SK-N-SH (cell line): Measurements from ENCODE around the gene DHODH. TPM values are rescaled to one million over a fixed set of nuclear protein-coding genes. Genes with fewer than 3 reads are reported as not detected.

Source experiments
- CTCF ChIA-PET: fragments of 300-600, 350-600 bp; formaldehyde crosslinking; extraction: SDS; loops from one replicate; lab custom pipeline; 2021; lab: Yijun Ruan, JAX
- POLR2A ChIA-PET: fragments of 350-600 bp; sonication (Branson Sonifier 250); formaldehyde crosslinking; extraction: SDS; loops from one replicate; lab custom pipeline; 2020; ENCODE audit warnings: antibody characterized with exemption, inconsistent platforms; lab: Yijun Ruan, JAX
- DNase-seq: peaks from one replicate; pipeline ENCODE4 v3.0.0; 2012
- H2AFZ ChIP-seq: fragments of 200-600 bp; sonication (generic); 2 replicates; pipeline ENCODE4 v1.8.1; 2016; ENCODE audit warnings: antibody characterized with exemption, mild to moderate bottlenecking, low read depth
- H3F3A ChIP-seq: fragments of 200-600 bp; sonication (generic); replicated peaks from 2 replicates; pipeline ENCODE3; 2016; ENCODE audit warnings: antibody characterized with exemption, mild to moderate bottlenecking; ENCODE audit not compliant: insufficient read depth
- H3K27ac ChIP-seq, 2 experiments: fragments of 200-500 bp in 1 of 2; fragments of 200-600 bp in 1 of 2; sonication (Bioruptor generic) in 1 of 2; sonication (generic), shearing (Covaris generic) in 1 of 2; 2 replicates each; pipeline versions ENCODE4 v1.5.1 to v1.6.1; 2014 to 2016; ENCODE audit warnings: low read depth in 2 of 2, inconsistent platforms in 1 of 2, low read length in 1 of 2, mild to moderate bottlenecking in 1 of 2, mixed read lengths in 1 of 2
- H3K27me3 ChIP-seq: fragments of 200-600 bp; sonication (generic), shearing (Covaris generic); 2 replicates; pipeline ENCODE4 v1.6.1; 2016; ENCODE audit warnings: mixed run types; ENCODE audit not compliant: insufficient read depth
- H3K36me3 ChIP-seq, 2 experiments: fragments of 200-500 bp in 1 of 2; fragments of 200-600 bp in 1 of 2; sonication (Bioruptor generic) in 1 of 2; sonication (generic) in 1 of 2; replicated peaks in 1 of 2; 2 replicates each; pipeline versions ENCODE3 to v1.5.1; 2014 to 2016; ENCODE audit warnings: low read length in 1 of 2, mild to moderate bottlenecking in 1 of 2; ENCODE audit not compliant: insufficient read depth in 2 of 2, control insufficient read depth in 1 of 2
- H3K4me1 ChIP-seq, 2 experiments: fragments of 200-500 bp in 1 of 2; fragments of 200-600 bp in 1 of 2; sonication (Bioruptor generic) in 1 of 2; sonication (generic), shearing (Covaris generic) in 1 of 2; 2 replicates each; pipeline versions ENCODE4 v1.5.1 to v1.6.1; 2014 to 2016; ENCODE audit warnings: low read depth in 1 of 2, low read length in 1 of 2, mixed run types in 1 of 2; ENCODE audit not compliant: insufficient read depth in 2 of 2, control insufficient read depth in 1 of 2
- H3K4me2 ChIP-seq: fragments of 200-600 bp; sonication (generic), shearing (Covaris generic); 2 replicates; pipeline ENCODE4 v1.6.1; 2017; ENCODE audit warnings: mixed run types
- H3K4me3 ChIP-seq, 2 experiments: fragments of 200-500 bp in 1 of 2; fragments of 200-600 bp in 1 of 2; sonication (Bioruptor generic) in 1 of 2; sonication (generic), shearing (Covaris generic) in 1 of 2; 2 replicates each; pipeline versions ENCODE4 v1.5.1 to v1.8.1; 2014 to 2016; ENCODE audit warnings: low read depth in 2 of 2, inconsistent platforms in 1 of 2, low read length in 1 of 2, mild to moderate bottlenecking in 1 of 2, mixed read lengths in 1 of 2, moderate library complexity in 1 of 2
- H3K79me2 ChIP-seq: fragments of 200-600 bp; sonication (generic); 2 replicates; pipeline ENCODE4 v1.8.1; 2017; ENCODE audit warnings: mild to moderate bottlenecking; ENCODE audit not compliant: insufficient read depth
- H3K9ac ChIP-seq: fragments of 200-600 bp; sonication (generic); 2 replicates; pipeline ENCODE4 v1.6.1; 2017; ENCODE audit warnings: mixed run types
- H3K9me2 ChIP-seq: fragments of 200-600 bp; sonication (generic); 2 replicates; pipeline ENCODE4 v1.6.1; 2017; ENCODE audit warnings: mixed run types
- H3K9me3 ChIP-seq: fragments of 200-600 bp; sonication (generic); 2 replicates; pipeline ENCODE4 v1.6.1; 2017; ENCODE audit warnings: mixed run types, mild to moderate bottlenecking, moderate library complexity
- H4K20me1 ChIP-seq: fragments of 200-600 bp; sonication (generic); 2 replicates; pipeline ENCODE4 v1.6.1; 2017; ENCODE audit warnings: mild to moderate bottlenecking, mixed run types; ENCODE audit not compliant: insufficient read depth
- CHD2 ChIP-seq: fragments of 150-350 bp; IDR thresholded peaks from 2 replicates; pipeline ENCODE4 v1.6.1; 2018; ENCODE audit warnings: low read length; ENCODE audit not compliant: partially characterized antibody
- EP300 ChIP-seq, 2 experiments: IDR thresholded peaks; 2 replicates each; pipeline versions ENCODE4 v1.4.0 to v1.6.1; 2012; ENCODE audit warnings: borderline replicate concordance in 1 of 2, low read depth in 1 of 2, low read length in 1 of 2
- EZH2phosphoT487 ChIP-seq: fragments of 200-600 bp; sonication (generic); IDR thresholded peaks from 2 replicates; pipeline ENCODE4 v1.6.1; 2017; ENCODE audit warnings: low read depth, mixed run types, mild to moderate bottlenecking, antibody characterized with exemption, moderate library complexity, borderline replicate concordance
- FOSL2 ChIP-seq: IDR thresholded peaks from 2 replicates; pipeline ENCODE4 v1.4.0; 2012; ENCODE audit warnings: low read depth, mild to moderate bottlenecking, moderate library complexity, borderline replicate concordance
- FOXJ3 ChIP-seq: sonication (generic); formaldehyde crosslinking; IDR thresholded peaks from 2 replicates; pipeline ENCODE4 v1.5.1; 2020; ENCODE audit warnings: mild to moderate bottlenecking, missing genetic modification reagents
- FOXM1 ChIP-seq: IDR thresholded peaks from 2 replicates; pipeline ENCODE4 v1.4.0; 2012; ENCODE audit warnings: low read depth, mild to moderate bottlenecking
- GABPA ChIP-seq: IDR thresholded peaks from 2 replicates; pipeline ENCODE4 v1.4.0; 2012; ENCODE audit warnings: low read depth, mild to moderate bottlenecking
- JUND ChIP-seq: IDR thresholded peaks from 2 replicates; pipeline ENCODE4 v1.4.0; 2012
- MEF2A ChIP-seq: IDR thresholded peaks from 2 replicates; pipeline ENCODE4 v1.4.0; 2012; ENCODE audit warnings: low read depth, borderline replicate concordance
- MXI1 ChIP-seq: IDR thresholded peaks from 2 replicates; pipeline ENCODE4 v1.6.1; 2012; ENCODE audit warnings: mild to moderate bottlenecking, low read depth, low read length, improper control_type of control experiment
- NRF1 ChIP-seq: IDR thresholded peaks from 2 replicates; pipeline ENCODE4 v1.6.1; 2012; ENCODE audit warnings: low read depth, mild to moderate bottlenecking, low read length
- RAD21 ChIP-seq: IDR thresholded peaks from 2 replicates; pipeline ENCODE4 v1.6.1; 2012; ENCODE audit warnings: mild to moderate bottlenecking, low read length
- RFX5 ChIP-seq: IDR thresholded peaks from 2 replicates; pipeline ENCODE4 v1.6.1; 2012; ENCODE audit warnings: mild to moderate bottlenecking, improper control_type of control experiment, low read length
- RXRA ChIP-seq: IDR thresholded peaks from 2 replicates; pipeline ENCODE4 v1.4.0; 2012; ENCODE audit warnings: low read depth, mild to moderate bottlenecking, borderline replicate concordance
- SIN3A ChIP-seq: IDR thresholded peaks from 2 replicates; pipeline ENCODE4 v1.6.1; 2012; ENCODE audit warnings: low read depth, mild to moderate bottlenecking, low read length, moderate library complexity, borderline replicate concordance
- SMC3 ChIP-seq: IDR thresholded peaks from 2 replicates; pipeline ENCODE4 v1.6.1; 2012; ENCODE audit warnings: low read depth, low read length, improper control_type of control experiment
- YY1 ChIP-seq: IDR thresholded peaks from 2 replicates; pipeline ENCODE4 v1.4.0; 2012; ENCODE audit warnings: low read depth, mild to moderate bottlenecking
- WGBS: methylation state at CpG from one replicate; pipeline ENCODE4 v1.1.6; 2017; ENCODE audit warnings: low lambda C conversion rate; 5-methylcytosine and 5-hydroxymethylcytosine counted together
- polyA plus RNA-seq, 3 experiments: library from polyadenylated mRNA; depleted of rRNA; stranded (reverse); fragments of >200 nt; gene quantifications; 2 replicates each; pipeline ENCODE4 v1.2.3, GENCODE V29; 2012
- TF ChIP-seq, protein P1 (sequence below): IDR thresholded peaks from 2 replicates; pipeline ENCODE4 v1.4.0; 2012; ENCODE audit warnings: low read depth, borderline replicate concordance
- TF ChIP-seq, protein P2 (sequence below): IDR thresholded peaks from 2 replicates; pipeline ENCODE4 v1.4.0; 2012; ENCODE audit warnings: low read depth, borderline replicate concordance
- TF ChIP-seq, protein P3 (sequence below): fragments of 200-600 bp; sonication (generic); IDR thresholded peaks from 2 replicates; pipeline ENCODE4 v1.6.1; 2017; ENCODE audit warnings: antibody characterized with exemption, mild to moderate bottlenecking, moderate library complexity
- TF ChIP-seq, protein P4 (sequence below): IDR thresholded peaks from 2 replicates; pipeline ENCODE4 v1.6.1; 2012; ENCODE audit warnings: mild to moderate bottlenecking, low read depth, low read length, moderate library complexity
- TF ChIP-seq, protein P5 (sequence below): fragments of 150-350 bp; IDR thresholded peaks from 2 replicates; pipeline ENCODE4 v1.6.1; 2017; ENCODE audit warnings: antibody characterized with exemption, low read length, low read depth, borderline replicate concordance

The DHODH gene
- polyA plus RNA-seq, 1 of the 3 experiments (the other 2 are of a cell fraction), result 10.9 TPM

DNA sequence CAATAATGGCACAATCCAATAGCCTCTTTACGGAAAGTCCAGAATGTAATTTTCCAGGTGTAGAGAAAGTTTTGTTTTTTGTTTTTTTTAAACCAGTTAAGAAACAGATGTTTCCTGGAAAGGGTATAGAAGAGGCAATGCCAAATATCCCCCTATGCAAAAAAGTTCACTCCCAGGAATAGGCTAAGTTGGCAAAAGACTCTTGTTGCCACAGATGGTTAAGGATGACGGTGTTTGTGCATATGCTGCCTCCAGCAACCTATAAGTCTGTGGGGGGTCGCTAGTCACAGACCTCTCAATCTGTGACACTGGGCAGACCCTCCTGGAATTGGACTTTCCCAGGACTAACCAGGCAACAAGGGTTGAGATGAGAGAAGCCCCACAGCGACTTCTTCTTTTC is 24.9 kb downstream of the DHODH start (continued):
- TF ChIP-seq, protein P1, sequence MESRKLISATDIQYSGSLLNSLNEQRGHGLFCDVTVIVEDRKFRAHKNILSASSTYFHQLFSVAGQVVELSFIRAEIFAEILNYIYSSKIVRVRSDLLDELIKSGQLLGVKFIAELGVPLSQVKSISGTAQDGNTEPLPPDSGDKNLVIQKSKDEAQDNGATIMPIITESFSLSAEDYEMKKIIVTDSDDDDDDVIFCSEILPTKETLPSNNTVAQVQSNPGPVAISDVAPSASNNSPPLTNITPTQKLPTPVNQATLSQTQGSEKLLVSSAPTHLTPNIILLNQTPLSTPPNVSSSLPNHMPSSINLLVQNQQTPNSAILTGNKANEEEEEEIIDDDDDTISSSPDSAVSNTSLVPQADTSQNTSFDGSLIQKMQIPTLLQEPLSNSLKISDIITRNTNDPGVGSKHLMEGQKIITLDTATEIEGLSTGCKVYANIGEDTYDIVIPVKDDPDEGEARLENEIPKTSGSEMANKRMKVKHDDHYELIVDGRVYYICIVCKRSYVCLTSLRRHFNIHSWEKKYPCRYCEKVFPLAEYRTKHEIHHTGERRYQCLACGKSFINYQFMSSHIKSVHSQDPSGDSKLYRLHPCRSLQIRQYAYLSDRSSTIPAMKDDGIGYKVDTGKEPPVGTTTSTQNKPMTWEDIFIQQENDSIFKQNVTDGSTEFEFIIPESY, result no peak
- TF ChIP-seq FOXM1 (no peak), CHD2 (no peak), SIN3A (no peak), FOXJ3 (CRISPR knock-in tag) (no peak), YY1 (no peak), MEF2A (no peak)
- TF ChIP-seq, protein P2, sequence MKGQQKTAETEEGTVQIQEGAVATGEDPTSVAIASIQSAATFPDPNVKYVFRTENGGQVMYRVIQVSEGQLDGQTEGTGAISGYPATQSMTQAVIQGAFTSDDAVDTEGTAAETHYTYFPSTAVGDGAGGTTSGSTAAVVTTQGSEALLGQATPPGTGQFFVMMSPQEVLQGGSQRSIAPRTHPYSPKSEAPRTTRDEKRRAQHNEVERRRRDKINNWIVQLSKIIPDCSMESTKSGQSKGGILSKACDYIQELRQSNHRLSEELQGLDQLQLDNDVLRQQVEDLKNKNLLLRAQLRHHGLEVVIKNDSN, result no peak
- TF ChIP-seq, all 33 proteins: peak for 0

DNA sequence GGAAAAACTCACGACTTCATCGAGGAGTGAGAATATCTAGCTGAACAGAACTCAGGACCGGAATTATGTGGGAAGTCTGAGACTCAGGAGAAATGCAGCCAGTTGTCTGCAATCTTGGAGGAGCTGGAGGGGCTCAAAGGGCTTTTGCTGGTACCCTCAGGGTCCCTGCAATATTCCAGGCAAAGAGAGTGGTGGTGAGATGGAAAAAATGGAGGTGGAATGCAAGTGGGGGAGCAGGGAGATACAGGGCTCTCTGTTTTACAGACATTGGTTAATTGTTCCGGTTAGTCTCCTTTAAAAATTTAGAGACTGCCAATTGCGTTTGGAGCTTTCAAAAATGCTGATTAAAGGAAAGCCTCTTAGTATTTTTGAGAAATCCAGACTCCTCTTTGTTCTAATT is 27.6 kb downstream of the DHODH start:
- no peaks in the 10 kb centered on the region for H3K27me3 ChIP-seq
- H3K9me3 ChIP-seq, result no peaks in the 10 kb centered on the region
- 69% methylated on average over 5 of the region's 5 CpGs for WGBS
- no peaks in the 10 kb centered on the region for H3K79me2 ChIP-seq
- H3K36me3 ChIP-seq, result no peaks in the 10 kb centered on the region
- no peaks in the 10 kb centered on the region; a peak in 1 of 4 replicates for H3K4me1 ChIP-seq
- no peak overlapping the region for H3K4me2 ChIP-seq
- H3F3A ChIP-seq, result no peaks in the 10 kb centered on the region
- H3K27ac ChIP-seq, result no peak overlapping the region
- H3K4me3 ChIP-seq, result no peak overlapping the region
- DNase-seq, result no peak
- ChIA-PET POLR2A (no interaction called here), CTCF (no interaction called here)
- no peak overlapping the region for H3K9ac ChIP-seq
- H2AFZ ChIP-seq, result no peak overlapping the region
- no peaks in the 10 kb centered on the region for H4K20me1 ChIP-seq
- no peaks in the 10 kb centered on the region for H3K9me2 ChIP-seq
- TF ChIP-seq GABPA, result no peak
- no peak for TF ChIP-seq RAD21
- TF ChIP-seq JUND, result no peak
- no peak for TF ChIP-seq FOXM1
- no peak for TF ChIP-seq SMC3
- TF ChIP-seq, protein P3, sequence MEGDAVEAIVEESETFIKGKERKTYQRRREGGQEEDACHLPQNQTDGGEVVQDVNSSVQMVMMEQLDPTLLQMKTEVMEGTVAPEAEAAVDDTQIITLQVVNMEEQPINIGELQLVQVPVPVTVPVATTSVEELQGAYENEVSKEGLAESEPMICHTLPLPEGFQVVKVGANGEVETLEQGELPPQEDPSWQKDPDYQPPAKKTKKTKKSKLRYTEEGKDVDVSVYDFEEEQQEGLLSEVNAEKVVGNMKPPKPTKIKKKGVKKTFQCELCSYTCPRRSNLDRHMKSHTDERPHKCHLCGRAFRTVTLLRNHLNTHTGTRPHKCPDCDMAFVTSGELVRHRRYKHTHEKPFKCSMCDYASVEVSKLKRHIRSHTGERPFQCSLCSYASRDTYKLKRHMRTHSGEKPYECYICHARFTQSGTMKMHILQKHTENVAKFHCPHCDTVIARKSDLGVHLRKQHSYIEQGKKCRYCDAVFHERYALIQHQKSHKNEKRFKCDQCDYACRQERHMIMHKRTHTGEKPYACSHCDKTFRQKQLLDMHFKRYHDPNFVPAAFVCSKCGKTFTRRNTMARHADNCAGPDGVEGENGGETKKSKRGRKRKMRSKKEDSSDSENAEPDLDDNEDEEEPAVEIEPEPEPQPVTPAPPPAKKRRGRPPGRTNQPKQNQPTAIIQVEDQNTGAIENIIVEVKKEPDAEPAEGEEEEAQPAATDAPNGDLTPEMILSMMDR, result no peak
- TF ChIP-seq RFX5, result no peak
- TF ChIP-seq EZH2phosphoT487, result no peak
- TF ChIP-seq FOSL2, result no peak
- TF ChIP-seq RXRA, result no peak
- TF ChIP-seq, protein P4, sequence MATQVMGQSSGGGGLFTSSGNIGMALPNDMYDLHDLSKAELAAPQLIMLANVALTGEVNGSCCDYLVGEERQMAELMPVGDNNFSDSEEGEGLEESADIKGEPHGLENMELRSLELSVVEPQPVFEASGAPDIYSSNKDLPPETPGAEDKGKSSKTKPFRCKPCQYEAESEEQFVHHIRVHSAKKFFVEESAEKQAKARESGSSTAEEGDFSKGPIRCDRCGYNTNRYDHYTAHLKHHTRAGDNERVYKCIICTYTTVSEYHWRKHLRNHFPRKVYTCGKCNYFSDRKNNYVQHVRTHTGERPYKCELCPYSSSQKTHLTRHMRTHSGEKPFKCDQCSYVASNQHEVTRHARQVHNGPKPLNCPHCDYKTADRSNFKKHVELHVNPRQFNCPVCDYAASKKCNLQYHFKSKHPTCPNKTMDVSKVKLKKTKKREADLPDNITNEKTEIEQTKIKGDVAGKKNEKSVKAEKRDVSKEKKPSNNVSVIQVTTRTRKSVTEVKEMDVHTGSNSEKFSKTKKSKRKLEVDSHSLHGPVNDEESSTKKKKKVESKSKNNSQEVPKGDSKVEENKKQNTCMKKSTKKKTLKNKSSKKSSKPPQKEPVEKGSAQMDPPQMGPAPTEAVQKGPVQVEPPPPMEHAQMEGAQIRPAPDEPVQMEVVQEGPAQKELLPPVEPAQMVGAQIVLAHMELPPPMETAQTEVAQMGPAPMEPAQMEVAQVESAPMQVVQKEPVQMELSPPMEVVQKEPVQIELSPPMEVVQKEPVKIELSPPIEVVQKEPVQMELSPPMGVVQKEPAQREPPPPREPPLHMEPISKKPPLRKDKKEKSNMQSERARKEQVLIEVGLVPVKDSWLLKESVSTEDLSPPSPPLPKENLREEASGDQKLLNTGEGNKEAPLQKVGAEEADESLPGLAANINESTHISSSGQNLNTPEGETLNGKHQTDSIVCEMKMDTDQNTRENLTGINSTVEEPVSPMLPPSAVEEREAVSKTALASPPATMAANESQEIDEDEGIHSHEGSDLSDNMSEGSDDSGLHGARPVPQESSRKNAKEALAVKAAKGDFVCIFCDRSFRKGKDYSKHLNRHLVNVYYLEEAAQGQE, result no peak
- no peak for TF ChIP-seq MXI1
- TF ChIP-seq NRF1, result no peak
- TF ChIP-seq SIN3A, result no peak
- no peak for TF ChIP-seq CHD2
- TF ChIP-seq EP300 (IDR thresholded peaks at IDR 0.05; ENCODE audit: borderline replicate concordance in 1 of 2, low read depth in 1 of 2, low read length in 1 of 2), result no peak
- TF ChIP-seq, protein P5, sequence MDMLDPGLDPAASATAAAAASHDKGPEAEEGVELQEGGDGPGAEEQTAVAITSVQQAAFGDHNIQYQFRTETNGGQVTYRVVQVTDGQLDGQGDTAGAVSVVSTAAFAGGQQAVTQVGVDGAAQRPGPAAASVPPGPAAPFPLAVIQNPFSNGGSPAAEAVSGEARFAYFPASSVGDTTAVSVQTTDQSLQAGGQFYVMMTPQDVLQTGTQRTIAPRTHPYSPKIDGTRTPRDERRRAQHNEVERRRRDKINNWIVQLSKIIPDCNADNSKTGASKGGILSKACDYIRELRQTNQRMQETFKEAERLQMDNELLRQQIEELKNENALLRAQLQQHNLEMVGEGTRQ, result no peak
- TF ChIP-seq, protein P2, result no peak
